Myocyte (in vitro differentiated cells): Measurements from ENCODE around the gene RBM19. TPM values are rescaled to one million over a fixed set of nuclear protein-coding genes. Genes with fewer than 3 reads are reported as not detected.

Experiments
- DNase-seq: peaks from one replicate; pipeline ENCODE4 v3.0.0-alpha.2; 2012; ENCODE audit warnings: low read depth
- total RNA-seq: library from RNA; depleted of rRNA; stranded (reverse); fragments of >200 nt; gene quantifications from 2 replicates; pipeline ENCODE4 v1.2.3, GENCODE V29; 2014

RBM19 gene
- total RNA-seq, 1 donor from 2014 or later, result 21.1 TPM

DNA sequence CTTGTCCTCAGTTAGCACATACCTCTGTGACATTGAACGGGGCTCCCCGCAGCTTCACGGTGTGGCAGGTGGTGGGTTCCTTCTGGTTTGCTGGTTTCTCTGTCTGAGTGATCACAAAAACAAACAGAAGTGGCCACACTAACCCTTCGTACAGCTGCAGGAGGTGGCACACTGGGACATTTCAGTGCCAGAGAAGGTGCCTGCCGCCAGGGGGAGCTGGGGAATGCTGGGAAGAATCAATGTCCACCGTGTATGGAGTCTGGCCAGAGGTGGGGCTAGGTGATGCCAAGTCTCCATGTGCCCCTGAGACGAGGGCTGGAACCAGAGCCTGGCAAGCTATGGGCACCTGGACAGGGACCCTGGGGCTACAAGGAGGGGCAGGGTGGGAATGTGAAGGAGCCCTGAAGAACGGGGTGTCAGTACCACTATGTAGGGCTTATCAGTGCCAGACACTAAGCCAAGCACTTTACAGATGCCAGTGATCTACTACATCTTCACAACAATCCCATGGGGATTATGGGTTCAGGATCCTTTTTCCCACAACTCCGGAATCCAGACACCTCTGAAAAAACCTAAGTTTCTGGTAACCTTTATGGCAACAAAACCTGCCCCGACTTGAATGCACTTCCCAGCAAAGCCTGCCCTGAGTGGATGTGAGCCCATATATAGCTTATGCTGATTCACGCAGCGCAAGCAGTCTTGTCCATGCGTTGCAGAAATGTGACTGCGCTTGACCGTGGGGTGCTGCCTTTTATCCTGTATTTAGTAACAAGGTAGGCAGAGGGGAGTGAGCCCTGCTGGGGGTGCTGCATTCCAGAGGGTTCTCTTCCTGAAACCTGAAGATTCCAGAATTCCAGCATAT lies 10.8 kb downstream of the RBM19 start:
- DNase-seq, result no peak

DNA sequence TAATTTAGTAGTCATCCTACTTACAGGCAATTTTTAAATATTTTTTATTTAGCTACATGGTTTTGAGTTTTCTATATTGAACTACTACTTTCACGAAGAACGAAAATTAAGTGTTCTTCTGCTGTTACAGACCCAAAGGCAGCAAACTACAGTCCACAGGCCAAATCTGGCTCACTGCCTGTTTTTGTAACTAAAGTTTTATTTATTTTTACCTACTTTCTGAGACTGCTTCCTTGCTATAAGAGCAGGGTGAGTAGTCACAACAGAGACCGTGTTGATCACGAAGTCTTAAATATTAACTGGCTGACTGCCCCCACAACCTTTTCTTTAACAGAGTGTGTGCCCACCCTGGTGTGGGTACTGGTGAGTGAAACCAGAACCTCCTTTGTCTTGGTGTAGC lies 11.6 kb downstream of the RBM19 start:
- DNase-seq, result no peak

DNA sequence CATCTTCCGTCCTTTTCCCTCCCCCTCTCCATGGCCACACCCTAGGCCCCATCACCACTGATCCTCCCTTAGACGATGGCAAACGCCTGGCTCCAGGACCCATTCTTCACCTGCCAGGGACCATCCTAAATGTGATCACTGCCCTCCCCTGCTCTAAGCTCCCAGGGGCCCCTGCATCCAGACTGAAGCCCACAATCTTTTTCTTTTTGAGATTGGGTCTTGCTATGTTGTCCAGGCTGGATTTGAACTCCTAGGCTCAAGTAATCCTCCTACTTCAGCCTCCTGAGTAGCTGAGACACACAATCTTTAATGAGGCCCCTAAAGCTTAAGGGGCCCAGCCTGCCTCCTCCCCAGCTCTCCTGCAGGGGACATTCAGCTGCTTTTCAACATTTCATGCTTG lies 15.3 kb downstream of the RBM19 start:
- DNase-seq, result no peak

DNA sequence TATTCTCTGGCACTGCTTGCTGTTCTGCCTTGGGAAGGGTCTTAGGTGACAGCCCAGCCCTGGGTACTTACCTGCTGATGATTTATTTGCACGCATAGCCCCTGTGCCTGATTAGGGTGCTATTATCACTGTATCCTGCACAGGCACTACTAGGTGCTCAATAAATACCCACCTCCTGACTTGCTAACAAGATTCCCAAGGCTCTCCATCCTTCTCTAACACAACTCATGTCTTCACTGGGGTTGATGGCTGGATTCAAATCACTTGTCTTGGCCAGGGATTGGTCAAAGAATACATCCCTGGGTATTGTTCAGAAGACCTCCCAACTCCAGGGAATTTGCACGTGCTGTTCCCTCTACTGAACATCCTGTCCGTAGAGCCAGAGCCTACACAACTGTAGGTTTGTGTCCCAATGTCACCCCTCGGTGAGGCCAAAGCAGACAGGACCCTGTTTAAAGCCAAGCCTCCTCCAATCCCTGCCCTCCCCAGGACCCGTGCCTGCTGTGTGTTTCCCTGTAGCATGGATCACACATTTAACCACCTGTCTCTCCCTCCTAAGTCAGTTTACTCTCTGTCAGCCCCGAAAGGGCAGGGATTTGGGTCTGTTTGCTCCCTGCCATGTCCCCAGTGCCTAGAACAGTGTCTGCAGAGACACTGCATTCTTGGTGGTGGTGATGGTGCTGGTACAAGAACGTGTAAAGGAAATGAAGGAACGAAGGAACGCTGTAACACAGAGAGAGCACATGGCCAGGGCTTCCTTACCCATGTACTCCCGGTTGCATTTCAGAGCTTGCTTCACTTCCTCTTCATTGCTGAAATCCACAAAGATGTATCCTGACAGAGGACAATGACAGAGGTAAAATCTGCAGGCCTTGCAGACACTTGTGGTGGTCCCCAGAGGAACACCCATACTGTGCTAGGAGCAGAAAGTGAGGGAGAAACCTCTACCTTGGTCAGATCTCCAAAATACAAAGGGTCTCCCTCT lies 16.5 kb downstream of the RBM19 start:
- no peak for DNase-seq

DNA sequence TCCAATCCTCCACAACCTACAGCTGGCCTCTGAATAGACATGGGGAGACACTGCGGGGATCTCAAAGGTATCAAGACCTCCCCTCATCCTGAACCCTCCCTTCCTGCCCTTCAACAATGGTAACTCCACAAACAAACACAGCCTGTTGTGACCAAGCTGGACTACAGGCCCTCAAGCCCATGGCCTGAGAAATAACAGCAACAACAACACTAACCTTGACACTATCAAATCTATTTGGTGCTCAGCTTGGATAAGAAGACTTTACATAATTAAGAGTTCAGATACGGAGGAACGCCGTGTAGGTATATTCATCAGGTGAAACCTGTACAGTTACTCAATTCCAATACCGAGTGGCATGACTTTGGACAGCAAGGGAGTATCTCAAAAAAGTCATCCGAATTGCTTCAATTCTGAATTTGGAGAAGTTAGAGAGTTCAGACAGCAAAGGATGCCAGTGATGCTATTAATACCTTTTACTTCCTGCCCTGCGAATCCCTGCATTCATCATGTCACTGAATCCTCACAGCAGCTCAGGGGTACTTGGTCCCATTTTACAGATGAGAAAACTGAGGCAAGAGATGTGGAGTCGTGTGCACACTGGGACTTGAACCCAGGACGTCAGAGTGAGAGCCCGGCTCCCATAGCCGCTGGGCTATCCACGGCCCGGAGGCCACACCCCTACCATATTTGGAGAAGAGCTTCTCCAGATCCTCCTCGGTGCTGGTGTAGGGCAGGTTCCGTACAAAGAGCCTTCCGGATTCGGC lies 17.8 kb downstream of the RBM19 start:
- DNase-seq, result no peak

DNA sequence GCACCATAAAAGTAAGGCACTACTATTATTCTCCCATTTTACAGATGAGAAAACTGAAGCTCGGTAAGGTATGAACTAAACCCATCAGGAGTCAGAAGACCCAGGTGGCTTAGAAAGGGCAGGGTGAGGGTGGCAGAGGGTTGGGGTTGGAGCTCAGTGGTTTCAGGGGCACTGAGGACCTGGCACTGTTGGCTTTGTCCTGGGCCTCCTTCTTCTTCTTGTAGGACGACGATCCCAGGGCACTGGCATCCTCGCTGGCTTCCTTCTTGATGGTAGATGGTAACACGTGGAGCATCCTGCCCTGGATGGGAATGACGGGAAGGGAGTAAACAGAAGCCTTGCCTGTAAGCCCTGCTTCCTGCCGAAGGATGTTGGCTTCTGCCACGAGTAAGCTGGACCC lies 19.9 kb downstream of the RBM19 start:
- no peak for DNase-seq

DNA sequence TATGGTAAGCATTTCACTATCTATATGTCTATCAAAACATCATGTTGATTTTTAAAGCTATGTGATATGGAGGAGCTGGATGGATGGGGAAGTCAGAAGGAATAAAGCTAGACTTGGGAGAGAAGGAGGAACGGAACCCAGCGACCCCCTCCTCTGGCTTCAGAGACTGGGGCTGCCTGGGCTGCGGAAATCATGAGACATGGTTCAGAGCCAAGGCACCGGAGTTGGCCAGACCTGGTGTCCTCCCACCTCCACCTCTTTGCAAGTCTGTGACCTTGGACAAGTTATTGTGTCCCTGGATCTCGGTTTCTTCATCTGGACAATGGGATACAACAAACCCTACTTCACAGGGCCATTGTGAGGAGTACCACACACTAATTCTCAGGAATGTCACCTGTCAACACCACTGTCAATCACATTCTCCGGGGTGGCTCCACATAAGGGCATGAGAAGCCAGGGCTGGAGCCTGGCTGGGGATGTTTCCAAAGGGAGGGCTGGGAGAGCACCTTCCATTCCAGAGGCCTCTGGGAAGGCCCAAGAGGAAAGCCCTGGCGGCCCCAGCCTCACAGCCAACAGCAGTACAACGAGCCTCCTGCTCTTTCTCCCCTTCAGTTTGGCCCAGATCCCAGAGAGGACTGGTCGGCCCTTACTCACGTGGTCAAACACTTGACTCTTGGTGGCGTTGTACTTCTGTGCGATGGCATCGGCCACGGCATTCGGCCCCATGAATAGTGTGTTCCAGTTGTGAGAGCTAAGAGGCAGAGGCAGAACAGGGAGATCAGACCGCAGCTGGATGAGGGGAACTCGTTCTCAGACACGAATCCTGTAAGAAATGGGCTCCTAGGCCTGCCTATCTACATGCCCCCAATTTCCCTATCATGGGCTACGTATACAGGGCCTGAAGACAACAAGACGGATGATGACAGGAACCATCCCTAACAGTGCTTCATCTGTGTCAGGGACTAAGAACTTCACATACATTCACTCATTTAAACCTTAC lies 20.7 kb downstream of the RBM19 start:
- no peak for DNase-seq

DNA sequence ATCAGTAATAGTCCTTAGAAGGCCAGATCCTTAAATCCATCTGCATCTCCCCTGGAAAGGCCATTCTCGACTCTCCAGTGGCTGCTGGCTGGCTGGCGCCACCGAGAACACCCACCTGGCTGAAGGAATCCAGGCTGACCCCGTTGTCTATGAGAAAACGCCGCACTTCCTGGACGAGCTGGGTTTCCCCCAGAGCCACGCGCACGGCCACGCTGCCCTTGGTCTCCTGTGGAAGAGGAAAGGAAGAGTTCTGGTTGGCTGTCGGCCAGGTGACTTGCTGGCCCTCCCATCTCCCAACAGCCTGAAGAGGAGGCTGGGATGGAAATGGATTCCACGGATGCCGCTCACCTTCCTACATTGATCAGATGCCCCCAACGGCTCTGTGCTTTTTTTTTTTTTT lies 23.9 kb downstream of the RBM19 start:
- DNase-seq, result no peak

DNA sequence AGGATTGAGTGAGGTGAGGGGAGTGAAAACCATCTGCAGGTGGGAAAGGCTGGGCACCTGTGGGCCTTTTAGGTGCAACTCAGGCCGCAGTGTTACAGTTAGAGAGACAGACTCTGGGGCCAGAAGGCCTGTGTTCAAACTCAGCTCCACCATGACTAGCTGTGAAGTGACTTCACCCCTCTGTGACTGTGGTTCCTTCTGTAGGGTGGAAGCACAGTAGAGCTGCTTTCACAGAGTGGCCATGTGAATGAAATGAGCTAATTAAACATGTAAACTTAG lies 25.0 kb downstream of the RBM19 start:
- DNase-seq, result no peak

DNA sequence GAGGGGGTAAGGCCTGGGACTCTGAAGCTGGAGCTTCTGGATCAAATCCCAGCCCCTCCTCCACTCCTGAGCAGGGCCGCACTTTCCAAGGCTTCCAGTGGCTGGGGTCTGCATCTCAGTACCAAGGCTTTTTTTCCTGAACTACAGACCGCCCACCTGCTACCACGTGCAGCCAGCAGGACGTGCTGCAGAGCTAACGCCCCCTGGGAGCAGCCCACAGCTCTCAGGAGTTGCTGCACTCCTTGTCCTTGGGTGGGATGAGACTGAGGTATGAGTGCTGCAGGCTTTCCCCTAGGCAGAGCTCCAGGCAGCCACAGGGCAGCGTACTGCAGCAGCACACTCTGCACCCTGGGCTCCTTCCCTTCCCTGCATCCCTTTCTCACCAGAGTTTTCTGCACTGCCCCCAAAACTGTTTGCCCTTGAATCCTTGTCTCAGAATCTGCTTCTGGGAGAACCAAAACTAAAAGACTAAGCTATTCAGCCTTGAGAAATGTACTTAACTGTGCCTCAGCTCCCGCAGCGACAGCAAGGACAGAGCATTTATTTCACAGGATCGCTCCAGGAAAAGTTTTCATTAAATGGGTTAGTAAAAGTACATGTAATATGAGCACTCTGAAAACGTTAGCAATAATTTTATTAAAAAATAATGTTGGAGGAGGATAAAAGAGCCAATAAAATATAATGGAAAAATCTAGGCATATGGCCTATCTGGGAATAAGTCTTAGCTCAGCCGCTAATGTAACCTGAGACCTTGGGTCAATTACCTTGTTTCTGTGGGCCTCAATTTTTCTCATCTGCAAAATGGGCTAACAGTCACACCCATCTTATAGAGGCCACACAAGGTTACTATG lies 25.5 kb downstream of the RBM19 start:
- no peak for DNase-seq

DNA sequence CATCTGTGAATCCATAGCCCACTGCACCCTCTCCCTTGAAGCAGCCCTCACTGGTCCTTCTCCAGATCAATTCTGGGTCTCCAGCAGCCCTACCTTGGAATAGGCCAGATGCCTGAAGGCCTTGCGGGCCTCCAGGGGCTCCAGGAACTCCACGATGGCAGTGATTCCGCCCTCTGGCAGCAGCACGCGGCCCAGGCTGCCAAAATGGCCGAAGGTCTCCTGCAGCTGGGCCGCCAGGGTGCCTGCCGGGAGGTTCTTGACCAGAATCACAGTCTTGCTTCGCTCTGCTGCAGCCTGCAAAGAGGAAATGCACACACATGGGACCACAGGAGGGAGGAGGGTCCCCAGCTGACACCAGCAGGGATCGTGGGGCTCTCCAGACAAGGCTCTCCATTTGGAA lies 26.3 kb downstream of the RBM19 start:
- DNase-seq, result no peak

DNA sequence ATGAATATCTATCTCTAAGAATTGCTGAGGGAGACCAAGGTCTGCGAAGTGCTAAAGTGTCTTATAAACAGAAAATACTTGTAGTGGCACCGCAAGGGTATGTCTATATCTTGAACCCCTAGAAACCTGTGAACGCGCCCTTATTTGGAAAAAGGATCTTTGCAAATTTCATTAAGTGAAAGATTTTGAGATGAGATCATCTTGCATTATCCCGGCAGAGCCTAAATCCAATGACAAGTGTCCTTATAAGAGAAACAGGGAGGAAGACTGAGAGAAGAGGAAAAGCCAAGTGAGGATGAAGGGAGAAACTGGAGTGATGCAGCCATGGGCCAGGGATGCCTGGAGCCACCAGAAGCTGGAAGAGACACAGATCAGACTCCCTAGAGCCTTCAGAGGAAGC lies 27.7 kb downstream of the RBM19 start:
- DNase-seq, result no peak

DNA sequence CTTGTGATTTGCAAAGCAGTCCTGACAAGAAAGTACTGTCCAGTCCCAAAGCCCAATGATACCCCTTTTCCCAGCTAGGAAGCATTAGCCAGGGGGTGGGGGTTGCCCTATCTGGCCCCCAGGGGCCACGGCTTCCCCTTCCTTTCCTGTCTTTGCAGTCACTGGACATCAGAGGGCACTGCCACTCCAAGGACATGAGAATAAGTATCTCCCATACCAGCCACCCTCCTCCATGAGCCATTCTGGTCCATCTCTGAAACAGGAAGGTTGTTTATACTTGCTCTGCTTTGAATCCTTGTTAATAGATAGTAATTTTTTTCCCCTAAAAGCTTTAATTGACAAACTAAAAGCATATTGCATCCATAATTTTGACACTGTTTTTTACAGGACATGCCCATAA lies 29.7 kb downstream of the RBM19 start:
- no peak for DNase-seq

DNA sequence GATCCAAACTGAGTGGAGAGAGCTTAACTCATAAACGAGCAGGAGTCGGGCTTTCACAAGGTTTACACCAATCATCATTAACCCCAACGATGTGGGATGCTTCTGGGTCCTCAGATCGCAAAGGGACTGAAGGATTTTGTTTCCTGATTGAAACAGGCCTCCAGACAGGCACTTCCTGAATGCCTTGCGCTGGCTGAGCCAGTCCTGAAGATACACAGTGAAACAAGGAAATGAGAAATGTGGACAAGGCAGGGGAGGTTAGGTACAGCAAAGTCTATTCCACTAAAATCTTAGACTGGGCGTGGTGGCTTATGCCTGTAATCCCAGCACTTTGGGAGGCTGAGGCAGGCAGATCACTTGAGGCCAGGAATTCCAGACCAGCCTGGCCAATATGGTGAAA lies 30.7 kb downstream of the RBM19 start:
- DNase-seq, result no peak

DNA sequence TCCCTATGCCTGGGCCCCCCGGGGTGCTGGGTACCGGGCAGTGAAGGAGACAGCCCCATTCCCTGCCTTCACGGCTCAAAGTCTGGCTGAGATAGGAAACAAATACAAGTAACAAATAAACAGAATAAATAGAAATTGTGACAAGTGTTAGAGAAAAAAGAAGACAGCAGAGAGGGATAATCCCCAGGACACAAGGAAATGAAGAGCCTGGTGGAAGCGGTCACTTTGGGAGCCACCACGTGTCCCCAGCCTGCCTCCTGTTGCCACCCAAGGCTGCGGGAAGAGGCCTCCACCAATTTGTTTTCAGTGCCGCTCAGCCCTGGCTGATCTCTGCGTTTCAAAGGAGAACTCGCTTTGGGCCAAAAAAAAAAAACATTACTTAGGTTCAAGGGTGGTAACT lies 31.2 kb downstream of the RBM19 start:
- DNase-seq, result no peak

DNA sequence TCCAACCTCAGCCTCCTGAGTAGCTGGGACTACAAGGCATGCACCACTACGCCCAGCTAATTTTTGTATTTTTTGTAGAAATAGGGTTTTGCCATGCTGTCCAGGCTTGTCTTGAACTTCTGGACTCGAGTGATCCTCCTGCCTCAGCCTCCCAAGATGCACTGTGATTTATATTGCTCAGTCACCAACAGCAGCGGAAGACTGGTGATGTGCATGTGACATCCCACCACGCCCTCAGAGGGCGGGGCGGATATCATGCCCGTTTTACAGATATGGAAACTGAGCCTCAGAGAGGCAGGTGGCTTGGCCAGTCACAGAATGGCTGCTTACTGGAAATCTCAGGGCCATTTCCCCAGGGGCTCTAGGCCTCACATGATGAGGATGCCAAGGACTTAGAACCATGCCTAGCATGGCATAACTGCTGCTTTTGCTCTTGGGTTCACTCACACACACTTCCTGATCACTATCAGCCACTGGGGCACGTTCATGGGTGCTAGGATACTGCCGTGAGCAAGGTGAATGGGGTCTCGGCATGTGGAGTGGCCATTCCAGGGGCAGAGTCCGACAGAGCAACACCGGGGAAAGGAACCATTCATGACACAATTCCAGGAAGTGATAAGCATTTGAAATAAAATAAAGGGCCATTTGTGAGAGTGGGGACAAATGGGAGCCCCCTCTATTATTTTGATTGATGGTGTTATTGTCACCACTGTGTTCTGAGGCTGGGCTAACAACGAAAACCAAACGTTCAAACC lies 31.9 kb downstream of the RBM19 start:
- no peak for DNase-seq

DNA sequence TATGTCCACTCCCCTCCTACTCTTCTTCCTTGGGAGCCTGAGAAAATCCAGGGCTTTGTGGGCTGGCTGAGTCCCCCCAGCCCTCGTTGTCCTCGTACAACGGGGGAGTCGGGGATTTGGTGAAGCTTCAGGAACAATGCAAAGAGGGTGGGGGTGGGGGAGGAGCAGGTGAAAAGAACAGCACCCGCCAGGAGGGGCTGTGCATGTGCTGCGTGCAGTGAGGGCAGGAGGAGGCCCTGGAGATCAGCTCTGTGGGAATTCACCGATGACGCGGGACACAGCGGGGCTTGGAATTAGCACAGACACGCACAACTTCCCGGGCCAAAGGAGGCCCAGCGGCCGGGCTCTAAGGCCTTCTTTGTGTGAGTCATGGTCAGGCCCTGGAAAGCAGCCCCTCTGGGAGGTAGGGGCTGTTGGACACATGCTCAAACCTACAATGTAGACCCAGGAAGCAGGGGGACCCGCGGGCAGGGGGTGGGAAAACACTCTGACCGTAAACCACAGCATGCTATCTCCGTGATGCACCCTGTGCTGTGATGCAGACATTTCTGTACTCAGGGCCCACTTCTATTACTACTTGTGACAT lies 32.8 kb downstream of the RBM19 start:
- DNase-seq, result peak; percentile 26
